Osteocyte (in vitro differentiated cells): Measurements from ENCODE around the gene CCL21. TPM values are rescaled to one million over a fixed set of nuclear protein-coding genes. Genes with fewer than 3 reads are reported as not detected.

Experiments used
- DNase-seq: peaks from one replicate; pipeline ENCODE4 v3.0.0; 2021; ENCODE audit warnings: mixed read lengths; ENCODE audit not compliant: unreplicated experiment; ENCODE audit errors: extremely low spot score
- H3K27ac Mint-ChIP-seq: one replicate; pipeline ENCODE4 v1.8.0; 2021; ENCODE audit warnings: mild to moderate bottlenecking, mixed read lengths; ENCODE audit not compliant: unreplicated experiment
- H3K27me3 Mint-ChIP-seq: one replicate; pipeline ENCODE4 v1.8.0; 2021; ENCODE audit warnings: mixed read lengths; ENCODE audit not compliant: unreplicated experiment
- H3K36me3 Mint-ChIP-seq: one replicate; pipeline ENCODE4 v1.8.0; 2021; ENCODE audit warnings: mixed read lengths; ENCODE audit not compliant: unreplicated experiment
- H3K4me1 Mint-ChIP-seq: one replicate; pipeline ENCODE4 v1.8.0; 2021; ENCODE audit warnings: mixed read lengths; ENCODE audit not compliant: unreplicated experiment
- H3K4me3 Mint-ChIP-seq: one replicate; pipeline ENCODE4 v1.8.0; 2021; ENCODE audit warnings: mild to moderate bottlenecking, moderate library complexity, mixed read lengths; ENCODE audit not compliant: unreplicated experiment
- H3K9me3 Mint-ChIP-seq: one replicate; pipeline ENCODE4 v1.8.0; 2021; ENCODE audit warnings: mixed read lengths; ENCODE audit not compliant: unreplicated experiment
- total RNA-seq: library from RNA; stranded (reverse); gene quantifications from 2 replicates; pipeline ENCODE4 v1.2.1, GENCODE V29; 2021
- TF ChIP-seq, protein P1 (sequence below): fragments of 200-600 bp; sonication (generic); IDR thresholded peaks from 2 replicates; pipeline ENCODE4 v1.5.0; 2021; ENCODE audit warnings: antibody characterized with exemption, mild to moderate bottlenecking, moderate library complexity

Gene CCL21
- total RNA-seq, 1 donor from 2014 or later = not detected

DNA sequence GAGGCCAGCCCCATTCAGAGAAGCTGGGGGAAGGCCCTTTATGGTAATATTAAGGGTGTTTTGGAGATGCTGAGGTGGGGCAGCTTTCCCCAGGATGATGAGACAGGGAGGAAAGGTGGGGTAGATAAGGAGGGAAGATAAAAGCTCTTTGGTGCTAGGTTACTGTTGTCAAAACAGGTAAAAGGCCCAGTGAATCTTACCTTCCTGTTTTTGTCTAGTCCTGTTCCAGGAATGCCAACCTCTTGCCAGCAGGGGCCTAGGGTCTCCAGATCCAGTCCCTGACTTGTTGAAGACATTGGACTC lies 46.7 kb downstream of the CCL21 start:
- DNase-seq = no peak
- peaks cover 11% of the 10 kb centered on the region for H3K4me1 Mint-ChIP-seq
- H3K9me3 Mint-ChIP-seq = no peaks in the 10 kb centered on the region
- no peak overlapping the region for H3K27ac Mint-ChIP-seq
- TF ChIP-seq, protein P1, sequence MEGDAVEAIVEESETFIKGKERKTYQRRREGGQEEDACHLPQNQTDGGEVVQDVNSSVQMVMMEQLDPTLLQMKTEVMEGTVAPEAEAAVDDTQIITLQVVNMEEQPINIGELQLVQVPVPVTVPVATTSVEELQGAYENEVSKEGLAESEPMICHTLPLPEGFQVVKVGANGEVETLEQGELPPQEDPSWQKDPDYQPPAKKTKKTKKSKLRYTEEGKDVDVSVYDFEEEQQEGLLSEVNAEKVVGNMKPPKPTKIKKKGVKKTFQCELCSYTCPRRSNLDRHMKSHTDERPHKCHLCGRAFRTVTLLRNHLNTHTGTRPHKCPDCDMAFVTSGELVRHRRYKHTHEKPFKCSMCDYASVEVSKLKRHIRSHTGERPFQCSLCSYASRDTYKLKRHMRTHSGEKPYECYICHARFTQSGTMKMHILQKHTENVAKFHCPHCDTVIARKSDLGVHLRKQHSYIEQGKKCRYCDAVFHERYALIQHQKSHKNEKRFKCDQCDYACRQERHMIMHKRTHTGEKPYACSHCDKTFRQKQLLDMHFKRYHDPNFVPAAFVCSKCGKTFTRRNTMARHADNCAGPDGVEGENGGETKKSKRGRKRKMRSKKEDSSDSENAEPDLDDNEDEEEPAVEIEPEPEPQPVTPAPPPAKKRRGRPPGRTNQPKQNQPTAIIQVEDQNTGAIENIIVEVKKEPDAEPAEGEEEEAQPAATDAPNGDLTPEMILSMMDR = no peak
- H3K27me3 Mint-ChIP-seq = no peaks in the 10 kb centered on the region
- no peak overlapping the region for H3K4me3 Mint-ChIP-seq
- peaks cover 2% of the 10 kb centered on the region for H3K36me3 Mint-ChIP-seq

DNA sequence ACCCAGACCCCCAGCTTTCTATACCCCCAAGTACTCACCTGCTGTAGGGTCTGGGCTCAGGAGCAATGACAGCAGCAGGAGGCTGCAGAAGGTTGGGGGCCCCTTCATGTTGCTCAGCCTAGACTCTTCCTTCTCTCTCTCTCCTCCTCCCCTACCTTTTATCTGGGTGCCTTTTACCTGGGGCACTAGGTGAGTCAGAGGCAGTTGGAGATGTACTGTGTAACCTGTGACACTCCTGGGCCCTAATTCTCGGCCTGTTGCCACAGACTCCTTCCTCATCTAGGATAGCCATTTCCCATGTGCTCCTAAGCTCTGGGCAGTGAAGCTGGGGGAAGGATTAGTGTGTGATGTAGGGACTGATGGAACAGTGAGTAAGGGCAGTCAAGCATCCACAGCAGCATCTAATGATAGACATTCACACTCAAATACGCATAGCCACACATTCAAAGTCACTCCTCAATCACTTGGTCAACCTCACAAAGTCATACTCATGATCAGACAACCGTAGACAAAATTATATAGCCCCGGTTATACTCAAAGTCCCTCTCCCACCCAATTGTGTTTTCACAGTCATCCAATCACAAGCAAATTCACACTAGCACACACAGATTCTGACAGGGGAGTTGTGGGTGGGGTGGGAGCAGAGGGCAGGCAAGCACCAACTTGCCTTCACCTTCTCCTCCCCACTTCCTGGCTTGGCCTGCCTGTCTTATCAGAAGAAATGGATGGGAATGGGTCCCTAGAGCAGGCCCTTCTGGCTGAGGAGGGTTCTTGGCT lies 47.2 kb downstream of the CCL21 start, which contains the start of gene CCL27:
Gene CCL27 (minus strand): TSS at position 132 of the 777 bp plus-strand sequence. CDS start 24 bp downstream, at position 108.
- no peak for DNase-seq
- H3K27ac Mint-ChIP-seq = no peak within 1 kb of the TSS

DNA sequence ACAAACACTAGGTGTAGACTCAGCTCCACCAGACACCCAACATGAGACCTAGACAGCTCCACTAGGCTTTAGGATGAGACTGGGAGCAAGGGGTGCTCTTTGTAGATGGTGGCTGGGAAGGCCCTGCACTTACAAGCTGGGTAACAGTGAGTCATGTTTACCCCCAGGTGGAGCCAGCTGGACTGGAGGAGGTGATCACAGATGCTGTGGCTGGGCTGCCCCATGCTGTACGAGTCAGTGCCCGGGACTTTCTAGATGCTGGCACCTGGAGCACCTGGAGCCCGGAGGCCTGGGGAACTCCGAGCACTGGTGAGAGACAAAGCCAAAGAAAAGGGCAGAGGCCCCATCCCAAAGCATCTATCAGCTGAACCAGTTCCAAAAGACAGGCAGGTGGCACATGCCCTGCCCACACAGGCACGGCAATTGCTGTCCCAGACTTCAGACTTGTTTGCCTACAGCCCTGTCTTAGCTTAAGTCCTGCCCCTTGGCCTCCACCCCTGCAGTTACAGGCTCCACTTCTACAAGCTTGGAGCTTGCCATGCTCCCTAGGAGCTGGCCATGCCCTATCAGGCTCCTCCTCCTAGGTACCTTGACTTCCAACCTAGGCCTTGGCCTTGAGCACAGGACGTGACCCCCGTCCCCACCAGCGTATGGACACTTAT lies 50.2 kb downstream of the CCL21 start:
- Mint-ChIP-seq H3K4me3 (no peak overlapping the region), H3K36me3 (no peaks in the 10 kb centered on the region), H3K9me3 (no peaks in the 10 kb centered on the region), H3K4me1 (peaks cover 13% of the 10 kb centered on the region), H3K27me3 (no peaks in the 10 kb centered on the region), H3K27ac (no peak overlapping the region)
- no peak for DNase-seq
- TF ChIP-seq, protein P1 = no peak

More for the DNA sequence above, 47.2 kb downstream of the CCL21 start, which contains the start of gene CCL27:
- Mint-ChIP-seq H3K27me3 (no peaks in the 10 kb centered on the region), H3K4me1 (peaks cover 11% of the 10 kb centered on the region), H3K4me3 (no peak within 1 kb of the TSS), H3K36me3 (peaks cover 2% of the 10 kb centered on the region), H3K9me3 (no peaks in the 10 kb centered on the region)
- TF ChIP-seq, protein P1 = no peak

Other genes with a start within 250 kb of the CCL21 start
- gene ENHO, start 187.1 kb downstream of the CCL21 start, total RNA-seq = 0.86 and 1.0 TPM in 2 replicates
- gene CNTFR, start 120.4 kb downstream of the CCL21 start, total RNA-seq = 0.18 TPM in 1 of 2 replicates, not detected in the other
- 14.4 and 16.2 TPM in 2 replicates for gene RPP25L, start 98.0 kb downstream of the CCL21 start, total RNA-seq
- gene DCTN3, start 89.6 kb downstream of the CCL21 start, total RNA-seq = 97.0 and 105 TPM in 2 replicates
- not detected in 2 replicates for gene ARID3C, start 81.1 kb downstream of the CCL21 start, total RNA-seq
- 71.9 and 76.7 TPM in 2 replicates for gene SIGMAR1, start 72.3 kb downstream of the CCL21 start, total RNA-seq
- 57.2 and 58.4 TPM in 2 replicates for gene GALT, start 63.5 kb downstream of the CCL21 start, total RNA-seq
- 32.6 and 36.7 TPM in 2 replicates for gene IL11RA, start 58.0 kb downstream of the CCL21 start, total RNA-seq
- 0.78 and 1.1 TPM in 2 replicates for gene CCL27, start 47.5 kb downstream of the CCL21 start, total RNA-seq
- gene CCL19, start 18.9 kb downstream of the CCL21 start, total RNA-seq = not detected in 2 replicates
- not detected in 2 replicates for gene PHF24, start 248.1 kb upstream of the CCL21 start, total RNA-seq